Adrenal gland (tissue), 5 donors: ENCODE results near the gene RBM33.

Experiments used
- POLR2A ChIP-seq, 2 donors: fragments of 450-650 bp; IDR thresholded peaks; one replicate each; pipeline ENCODE4 v1.6.1; 2017; ENCODE audit warnings: antibody characterized with exemption in 2 of 2, mild to moderate bottlenecking in 2 of 2, moderate library complexity in 1 of 2
- TF ChIP-seq, protein P1 (sequence below), 6 experiments: fragments of 450-650 bp in 4 of 6; fragments of 200-600 bp in 2 of 6; sonication (generic) in 1 of 6; IDR thresholded peaks; 1 replicate in 5 of 6; 2 replicates in 1 of 6; pipeline versions ENCODE4 v1.5.1 to v1.8.0; 2016 to 2021; ENCODE audit warnings: antibody characterized with exemption in 6 of 6, mild to moderate bottlenecking in 2 of 6, moderate library complexity in 1 of 6
- donor health status: DM: no; HTN: no; CAD: no.

- TF ChIP-seq POLR2A (IDR thresholded peaks at IDR 0.05), result no peak
- TF ChIP-seq, protein P1, sequence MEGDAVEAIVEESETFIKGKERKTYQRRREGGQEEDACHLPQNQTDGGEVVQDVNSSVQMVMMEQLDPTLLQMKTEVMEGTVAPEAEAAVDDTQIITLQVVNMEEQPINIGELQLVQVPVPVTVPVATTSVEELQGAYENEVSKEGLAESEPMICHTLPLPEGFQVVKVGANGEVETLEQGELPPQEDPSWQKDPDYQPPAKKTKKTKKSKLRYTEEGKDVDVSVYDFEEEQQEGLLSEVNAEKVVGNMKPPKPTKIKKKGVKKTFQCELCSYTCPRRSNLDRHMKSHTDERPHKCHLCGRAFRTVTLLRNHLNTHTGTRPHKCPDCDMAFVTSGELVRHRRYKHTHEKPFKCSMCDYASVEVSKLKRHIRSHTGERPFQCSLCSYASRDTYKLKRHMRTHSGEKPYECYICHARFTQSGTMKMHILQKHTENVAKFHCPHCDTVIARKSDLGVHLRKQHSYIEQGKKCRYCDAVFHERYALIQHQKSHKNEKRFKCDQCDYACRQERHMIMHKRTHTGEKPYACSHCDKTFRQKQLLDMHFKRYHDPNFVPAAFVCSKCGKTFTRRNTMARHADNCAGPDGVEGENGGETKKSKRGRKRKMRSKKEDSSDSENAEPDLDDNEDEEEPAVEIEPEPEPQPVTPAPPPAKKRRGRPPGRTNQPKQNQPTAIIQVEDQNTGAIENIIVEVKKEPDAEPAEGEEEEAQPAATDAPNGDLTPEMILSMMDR (IDR thresholded peaks at IDR 0.05), result no peak
Measured at GRCh38 chr7:155724327-155725005, 80.0 kb downstream of the RBM33 start.
